Measurements from ENCODE around the gene SOCS1. TPM values are rescaled to one million over a fixed set of nuclear protein-coding genes. Genes with fewer than 3 reads are reported as not detected.
A peak's percentile ranks its signal among the peaks of the same experiment; 100 is the strongest.

Gene SOCS1
- total and polyA plus RNA-seq, 12 donors: 0.60 to 12.2 (median 2.5) TPM

GRCh38 chr16:11239644-11240632, 16.1 kb downstream of the SOCS1 start:
- H3K27ac ChIP-seq: peak overlapping the region in 9 of 10 donors; percentile 31 to 85 (median 77)
- no peaks in the 10 kb centered on the region for H3K9me3 ChIP-seq
- no peak for DNase-seq
- no peaks in the 10 kb centered on the region for H3K27me3 ChIP-seq
- H3K4me3 ChIP-seq: peak overlapping the region in 3 of 10 donors; percentile 6 to 27 (median 17)
- ATAC-seq: no peak
- H3K4me1 ChIP-seq: peaks cover 0 to 34% (median 0%) of the 10 kb centered on the region in 9 donors
- no peaks in the 10 kb centered on the region for H3K36me3 ChIP-seq
- no peak for TF ChIP-seq CTCF (IDR thresholded peaks at IDR 0.05)
- intact Hi-C loops (cut with DNase I): loop anchor here in 1 of 10 donors (10.0 kb wide), 1 partner anchor 65 kb away; no protein-coding TSS in a partner anchor
- 74 to 80% methylated on average over 10 of the region's 10 CpGs for WGBS, 2 donors

GRCh38 chr16:11238272-11239202, 17.5 kb downstream of the SOCS1 start:
- ATAC-seq: no peak
- 96% methylated on average over 15 of the region's 15 CpGs for WGBS, 2 donors
- no peaks in the 10 kb centered on the region for H3K36me3 ChIP-seq
- H3K27me3 ChIP-seq: peaks cover 0 to 3% (median 0%) of the 10 kb centered on the region in 7 donors
- DNase-seq: no peak
- H3K4me1 ChIP-seq: peaks cover 0 to 46% (median 0%) of the 10 kb centered on the region in 9 donors
- H3K4me3 ChIP-seq: no peak overlapping the region
- intact Hi-C loops (cut with DNase I): loop anchor here in 1 of 10 donors (10.0 kb wide), 1 partner anchor 64 kb away; no protein-coding TSS in a partner anchor
- H3K27ac ChIP-seq: no peak overlapping the region
- no peak for TF ChIP-seq CTCF (IDR thresholded peaks at IDR 0.05)
- no peaks in the 10 kb centered on the region for H3K9me3 ChIP-seq

- no peak for DNase-seq
- H3K27ac ChIP-seq: no peak overlapping the region
- H3K4me3 ChIP-seq: no peak overlapping the region
- no peaks in the 10 kb centered on the region for H3K36me3 ChIP-seq
- WGBS, 2 donors: 75 to 79% methylated on average over 10 of the region's 10 CpGs
- no peak for ATAC-seq
- no peaks in the 10 kb centered on the region for H3K9me3 ChIP-seq
- peaks cover 0 to 63% (median 9%) of the 10 kb centered on the region in 9 donors for H3K4me1 ChIP-seq
- peaks cover 0 to 9% (median 0%) of the 10 kb centered on the region in 7 donors for H3K27me3 ChIP-seq
- intact Hi-C loops (cut with DNase I): loop anchor here in 1 of 10 donors (10.0 kb wide), 1 partner anchor 62 kb away; no protein-coding TSS in a partner anchor
- no peak for TF ChIP-seq CTCF (IDR thresholded peaks at IDR 0.05)
Observed at GRCh38 chr16:11236461-11237254, 19.3 kb downstream of the SOCS1 start.

Data from heart right ventricle (tissue), 16 donors.